HG03066 (cell line): ENCODE results near the gene RNU1-3.
"Not testable (repeated sequence)": the region's sequence is repeated elsewhere in the genome, so short reads cannot be mapped to it uniquely, and the experiment has no call there.

ENCODE experiments used
- ATAC-seq: cut with Tn5 transposase; IDR thresholded peaks from one replicate; pipeline ENCODE4 v1.9.1; 2021; ENCODE audit warnings: low read depth; ENCODE audit not compliant: unreplicated experiment

RNU1-3 gene

DNA sequence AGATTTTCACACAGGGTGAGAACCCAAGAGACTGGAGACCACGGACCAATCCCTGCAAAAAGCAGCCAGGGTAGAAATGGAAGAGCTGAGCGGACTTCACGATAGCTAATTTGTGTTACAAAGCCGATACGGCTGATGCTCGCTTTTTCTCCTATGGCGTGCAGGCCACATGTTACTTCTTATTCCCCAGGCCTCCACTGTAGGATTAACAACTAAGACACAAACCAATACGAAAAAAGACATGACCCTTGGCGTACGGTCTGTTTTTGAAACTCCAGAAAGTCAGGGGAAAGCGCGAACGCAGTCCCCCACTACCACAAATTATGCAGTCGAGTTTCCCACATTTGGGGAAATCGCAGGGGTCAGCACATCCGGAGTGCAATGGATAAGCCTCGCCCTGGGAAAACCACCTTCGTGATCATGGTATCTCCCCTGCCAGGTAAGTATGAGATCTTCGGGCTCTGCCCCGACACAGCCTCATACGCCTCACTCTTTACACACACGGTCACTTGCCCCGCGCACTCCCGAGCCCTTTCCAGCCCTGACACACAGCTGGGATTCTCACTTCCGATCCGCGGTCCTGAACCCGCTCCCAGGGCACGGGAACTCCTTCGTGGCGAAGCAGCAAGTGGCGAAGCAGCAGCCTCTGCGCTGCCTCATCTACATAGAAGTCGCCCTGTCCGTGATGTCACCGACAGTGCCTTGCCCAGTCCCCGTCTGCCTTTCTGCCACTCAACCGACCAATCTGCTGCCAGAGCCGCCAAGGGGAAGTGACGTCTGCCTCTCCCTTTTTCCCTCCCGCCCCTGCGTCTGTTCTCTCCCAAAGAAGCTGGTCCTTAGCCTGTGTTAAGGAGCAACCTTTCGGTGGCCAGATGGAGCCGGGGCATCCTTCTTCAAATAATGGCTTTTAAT is at the start of gene RNU1-3:
Gene RNU1-3, minus strand, starts transcription at position 447 of the 912 bp plus-strand sequence.
- peak; percentile 100 for ATAC-seq

DNA sequence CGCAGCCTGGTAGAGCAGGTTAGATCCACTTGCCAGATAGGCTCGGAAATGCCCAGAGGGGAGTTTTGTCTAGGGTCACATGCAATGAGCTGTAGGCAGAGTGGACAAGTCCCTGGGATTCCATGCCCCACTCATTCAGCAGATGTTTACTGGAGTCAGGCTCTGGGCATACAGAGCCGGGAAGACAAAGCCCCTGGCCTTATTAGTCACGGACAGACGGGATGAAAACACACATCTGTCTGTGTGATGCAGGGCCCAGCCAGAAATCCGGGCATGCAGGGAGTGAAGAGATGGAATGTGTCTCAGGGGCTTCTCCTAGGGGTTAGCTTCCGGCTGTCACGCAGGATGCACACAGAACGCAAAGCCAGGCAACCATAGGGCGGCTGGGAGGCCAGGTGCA is 46.7 kb upstream of the RNU1-3 start:
- not testable (repeated sequence) for ATAC-seq

DNA sequence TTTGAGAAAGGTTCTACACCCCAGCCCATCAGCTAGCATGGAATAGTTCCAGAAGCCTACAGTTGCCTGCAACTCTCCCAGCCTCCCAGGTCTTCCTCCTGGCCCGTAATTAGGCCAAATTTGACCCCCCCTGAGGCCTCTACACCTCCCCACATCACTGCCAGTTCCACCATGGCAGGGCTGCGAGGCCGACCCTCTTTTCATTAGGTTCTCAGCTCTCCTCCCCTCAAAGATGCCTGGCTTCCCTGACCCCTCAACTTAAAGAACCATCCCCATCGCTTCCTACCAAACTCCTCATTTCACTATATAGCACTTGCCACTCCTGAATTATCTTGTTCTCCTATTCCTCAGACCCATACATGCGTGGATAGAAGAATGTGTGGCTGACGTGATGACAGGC is 46.2 kb upstream of the RNU1-3 start:
- ATAC-seq, result not testable (repeated sequence)

- not testable (repeated sequence) for ATAC-seq
These were observed 45.8 kb upstream of the RNU1-3 start for GRCh38 chr1:16712582-16712981.

DNA sequence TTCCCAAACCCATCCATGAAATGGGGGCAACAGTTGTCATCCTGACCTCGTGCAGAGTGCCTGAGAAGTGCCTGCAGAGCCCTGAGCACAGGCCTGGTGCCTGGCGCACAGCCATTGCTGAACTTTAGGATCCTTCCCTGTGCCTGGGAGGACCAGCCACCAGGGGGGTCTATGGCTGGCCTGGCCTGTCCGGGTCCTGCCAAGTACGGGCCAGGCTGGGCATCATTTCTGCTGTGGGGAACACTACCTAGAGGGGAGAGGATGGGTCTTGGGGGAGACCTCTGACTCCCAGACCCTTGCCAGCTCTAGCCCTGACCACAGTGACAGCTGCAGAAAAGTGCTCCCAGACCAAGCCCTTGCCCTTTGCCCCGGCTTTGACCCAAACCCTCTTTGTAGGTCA is 45.4 kb upstream of the RNU1-3 start:
- ATAC-seq, result not testable (repeated sequence)

GRCh38 chr1:16710618-16711017 is 43.9 kb upstream of the RNU1-3 start:
- ATAC-seq, result not testable (repeated sequence)

DNA sequence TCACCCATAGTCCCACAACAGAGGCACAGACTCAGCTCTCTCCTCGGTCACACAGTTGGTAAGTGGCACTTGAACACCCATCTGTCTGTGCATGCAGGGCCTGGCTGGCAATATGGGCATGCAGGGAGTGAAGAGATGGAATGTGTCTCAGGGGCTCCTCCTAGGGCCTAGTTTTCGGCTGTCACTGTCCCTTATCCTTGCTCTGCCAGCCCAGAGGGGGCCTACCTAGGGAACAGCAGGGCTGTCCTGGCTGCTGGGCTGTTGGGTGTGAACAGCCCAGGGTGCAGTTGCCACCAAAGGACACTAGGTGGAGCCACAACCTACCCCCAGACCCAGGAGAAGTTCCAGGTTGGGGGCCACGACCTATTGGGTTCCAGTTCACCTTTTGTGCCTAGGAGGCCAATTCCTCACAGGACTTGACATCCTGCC is 42.9 kb upstream of the RNU1-3 start:
- not testable (repeated sequence) for ATAC-seq

DNA sequence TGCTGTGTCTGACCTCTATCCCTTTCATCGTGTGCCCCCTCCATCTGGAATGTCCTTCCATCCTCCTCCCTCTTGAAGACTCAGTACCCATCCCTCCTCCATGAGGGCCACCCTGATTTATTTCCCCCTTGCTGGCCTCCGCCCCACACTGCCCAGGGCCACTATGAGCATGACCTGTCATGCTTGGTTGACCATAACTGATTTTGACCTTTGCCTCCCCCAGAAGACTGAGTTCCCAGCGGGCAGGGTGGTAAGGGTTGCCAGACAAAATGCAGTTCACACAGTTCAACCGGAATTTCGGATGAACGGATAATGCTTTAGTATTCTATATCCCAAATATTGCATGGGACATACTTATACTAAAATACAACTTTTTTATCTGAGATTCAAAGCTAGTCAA is 42.0 kb upstream of the RNU1-3 start:
- ATAC-seq, result not testable (repeated sequence)

DNA sequence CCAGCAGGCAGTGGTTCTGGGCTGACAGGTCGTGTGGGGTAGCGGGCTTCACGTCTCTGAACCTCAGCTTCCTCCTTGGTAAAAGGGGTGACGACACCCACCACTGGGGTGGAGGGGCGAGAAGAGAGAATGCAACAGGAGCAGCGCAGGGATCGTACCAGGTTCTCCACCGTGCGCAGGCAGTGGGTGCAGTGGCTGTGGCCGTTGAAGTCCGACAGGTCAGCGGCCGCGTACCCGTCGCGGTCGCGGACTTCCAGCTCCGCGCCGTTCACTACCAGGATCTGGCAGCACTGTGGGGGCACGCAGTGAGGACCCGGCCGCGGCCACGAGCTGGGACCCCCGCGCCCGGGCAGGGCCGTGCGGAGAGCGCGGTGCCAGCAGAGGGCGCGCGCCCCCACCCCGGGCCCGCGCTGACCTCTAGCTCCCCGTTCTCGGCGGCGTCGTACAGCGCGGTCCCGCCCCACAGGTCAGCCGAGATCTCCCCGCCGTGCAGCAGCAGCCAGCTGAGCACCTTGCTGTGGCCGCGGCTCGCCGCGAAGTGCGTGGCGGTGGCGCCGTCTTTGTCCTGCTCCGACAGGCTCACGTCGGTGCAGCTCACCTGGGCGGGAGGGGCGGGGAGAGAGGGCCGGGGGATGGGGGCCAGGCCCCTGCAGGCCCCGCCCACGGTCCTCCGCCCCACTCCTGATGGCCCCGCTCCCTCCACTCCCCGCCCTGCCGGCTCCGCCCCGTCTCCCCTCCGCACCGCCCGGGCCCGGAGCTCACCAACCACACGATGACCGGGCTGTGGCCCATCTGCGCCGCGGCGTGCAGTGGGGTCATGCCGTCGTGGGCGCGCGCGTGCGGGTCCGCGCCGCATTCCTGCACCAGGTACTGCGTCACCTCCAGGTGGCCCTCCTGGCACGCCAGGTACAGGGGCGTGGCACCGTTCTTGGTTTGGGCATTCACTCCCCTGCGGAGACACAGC is 40.7 kb upstream of the RNU1-3 start:
- not testable (repeated sequence) for ATAC-seq

DNA sequence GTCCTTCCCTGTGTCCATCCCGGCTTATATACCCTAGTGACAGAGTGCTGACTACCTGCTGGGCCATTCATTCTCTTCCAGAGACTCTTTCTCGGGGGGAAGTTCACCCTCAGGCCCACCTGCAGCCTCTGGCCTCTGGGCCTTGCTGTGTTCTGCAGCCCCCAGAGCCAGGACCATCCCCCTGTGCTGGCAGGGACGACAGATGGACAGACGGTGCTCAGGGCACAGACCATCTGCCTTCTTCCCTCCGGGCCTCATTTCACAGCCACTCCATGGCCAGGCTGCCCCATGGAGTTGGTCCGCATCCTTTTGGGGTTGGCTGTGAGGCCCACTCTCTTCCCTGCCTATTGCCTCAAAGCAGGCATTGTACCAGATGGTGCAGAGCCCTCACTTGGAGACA is 39.6 kb upstream of the RNU1-3 start:
- not testable (repeated sequence) for ATAC-seq

DNA sequence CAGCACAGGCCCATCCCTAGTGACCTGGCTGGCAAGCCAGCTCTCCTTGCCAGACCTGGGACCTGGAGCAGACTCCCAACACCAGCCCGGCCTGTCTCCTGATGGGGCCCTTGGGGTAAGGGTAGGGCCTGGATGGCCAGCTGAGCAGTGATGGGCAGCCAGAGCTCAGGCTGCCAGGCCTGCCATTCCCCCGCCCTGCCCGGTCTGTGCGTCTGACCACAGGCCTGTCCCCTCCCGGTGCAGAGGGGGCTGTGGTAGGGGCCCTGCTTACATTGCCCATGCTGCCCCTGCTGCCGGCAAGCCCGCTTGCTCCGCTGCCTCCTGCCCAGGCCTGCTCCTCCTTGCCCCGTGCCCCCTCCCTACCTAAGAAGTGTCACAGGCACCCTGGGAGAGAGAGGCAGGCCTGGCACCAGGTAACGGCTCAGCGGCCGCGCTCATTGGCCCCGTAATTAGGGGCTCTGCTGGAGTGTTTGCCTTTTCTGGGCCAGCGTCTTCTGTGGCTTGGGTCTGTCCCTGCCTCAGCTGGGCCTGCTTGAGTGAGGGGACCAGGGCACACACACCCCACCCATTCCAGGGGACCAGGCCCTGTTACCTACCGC is 37.9 kb upstream of the RNU1-3 start:
- ATAC-seq, result not testable (repeated sequence)

GRCh38 chr1:16704076-16704475 is 37.3 kb upstream of the RNU1-3 start:
- ATAC-seq, result not testable (repeated sequence)

DNA sequence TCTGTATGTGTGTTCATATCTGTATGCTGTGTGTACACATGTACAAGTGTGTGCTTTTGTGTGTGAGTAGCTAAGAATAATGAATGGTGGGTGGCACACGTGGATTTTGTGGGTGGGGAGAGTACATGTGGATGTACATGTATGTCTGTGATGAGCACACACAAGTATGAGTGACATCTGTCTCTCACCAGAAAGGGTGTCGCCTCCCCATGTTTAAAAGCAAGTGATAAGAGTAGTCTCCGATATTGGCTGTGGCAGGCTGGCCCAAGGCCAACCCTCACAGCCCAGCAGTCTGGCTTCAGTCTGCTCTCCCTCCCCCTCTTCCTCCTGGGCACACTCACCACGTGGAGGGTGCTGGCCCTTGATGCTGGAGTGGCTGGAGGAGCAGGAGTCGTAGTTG is 36.9 kb upstream of the RNU1-3 start:
- ATAC-seq, result not testable (repeated sequence)

DNA sequence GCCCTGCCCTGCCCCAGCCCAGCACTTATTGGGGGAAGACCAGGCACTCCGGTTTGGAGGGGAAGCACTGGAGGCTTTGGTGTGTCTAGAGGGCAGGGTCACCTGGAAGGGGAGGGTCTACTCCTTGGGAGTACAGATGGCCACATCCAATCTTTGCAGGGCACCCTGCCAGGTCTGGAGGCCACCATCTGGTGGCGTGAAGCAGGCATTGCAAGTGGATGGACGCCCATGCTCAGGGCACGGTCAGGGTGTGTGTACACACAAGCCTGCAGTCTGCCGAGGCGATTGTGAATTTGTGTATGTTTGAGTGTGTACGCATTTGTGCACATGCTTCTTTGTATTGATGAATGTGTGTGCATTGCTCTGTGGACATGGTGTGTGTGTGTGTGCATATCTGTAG is 36.4 kb upstream of the RNU1-3 start:
- not testable (repeated sequence) for ATAC-seq

DNA sequence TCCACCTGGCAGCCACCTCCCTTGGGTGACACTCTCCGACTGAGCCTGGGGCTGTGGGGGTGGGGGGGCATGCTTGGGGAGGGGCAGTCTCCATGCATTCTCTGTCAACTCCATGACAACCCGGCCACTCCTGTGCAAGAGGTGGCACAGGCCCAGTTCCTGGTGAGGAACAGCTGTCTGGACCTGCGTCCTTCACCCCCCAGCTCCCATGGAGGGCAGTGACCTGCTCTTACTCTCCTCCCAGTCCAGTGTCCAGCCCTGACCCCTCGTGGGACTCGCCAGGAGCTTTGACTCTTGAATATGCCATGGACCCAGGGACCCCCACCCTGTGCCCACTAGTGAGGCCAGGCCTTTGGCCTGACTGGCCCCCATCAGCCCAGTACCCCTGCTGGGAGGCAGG is 35.5 kb upstream of the RNU1-3 start:
- ATAC-seq, result not testable (repeated sequence)

DNA sequence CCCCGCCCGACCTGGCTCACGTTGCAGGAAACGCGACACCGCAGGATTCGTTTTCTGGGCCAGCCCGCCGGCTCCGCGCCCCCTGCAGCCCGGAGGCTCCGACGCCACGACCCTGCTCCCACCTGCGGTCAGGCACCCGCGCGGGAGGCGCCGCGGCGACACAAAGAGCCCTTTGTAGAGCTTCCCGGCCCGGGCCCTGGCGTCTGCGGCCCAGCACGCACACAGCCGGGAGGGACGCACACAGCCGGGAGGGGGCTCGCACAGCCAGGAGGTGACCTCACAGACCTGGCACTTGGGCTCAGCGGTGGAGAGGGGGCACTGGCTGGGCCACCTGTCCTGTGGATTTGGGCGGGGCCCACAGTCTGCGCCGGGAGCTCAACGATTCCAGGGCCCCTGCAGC is 34.4 kb upstream of the RNU1-3 start:
- ATAC-seq, result not testable (repeated sequence)

DNA sequence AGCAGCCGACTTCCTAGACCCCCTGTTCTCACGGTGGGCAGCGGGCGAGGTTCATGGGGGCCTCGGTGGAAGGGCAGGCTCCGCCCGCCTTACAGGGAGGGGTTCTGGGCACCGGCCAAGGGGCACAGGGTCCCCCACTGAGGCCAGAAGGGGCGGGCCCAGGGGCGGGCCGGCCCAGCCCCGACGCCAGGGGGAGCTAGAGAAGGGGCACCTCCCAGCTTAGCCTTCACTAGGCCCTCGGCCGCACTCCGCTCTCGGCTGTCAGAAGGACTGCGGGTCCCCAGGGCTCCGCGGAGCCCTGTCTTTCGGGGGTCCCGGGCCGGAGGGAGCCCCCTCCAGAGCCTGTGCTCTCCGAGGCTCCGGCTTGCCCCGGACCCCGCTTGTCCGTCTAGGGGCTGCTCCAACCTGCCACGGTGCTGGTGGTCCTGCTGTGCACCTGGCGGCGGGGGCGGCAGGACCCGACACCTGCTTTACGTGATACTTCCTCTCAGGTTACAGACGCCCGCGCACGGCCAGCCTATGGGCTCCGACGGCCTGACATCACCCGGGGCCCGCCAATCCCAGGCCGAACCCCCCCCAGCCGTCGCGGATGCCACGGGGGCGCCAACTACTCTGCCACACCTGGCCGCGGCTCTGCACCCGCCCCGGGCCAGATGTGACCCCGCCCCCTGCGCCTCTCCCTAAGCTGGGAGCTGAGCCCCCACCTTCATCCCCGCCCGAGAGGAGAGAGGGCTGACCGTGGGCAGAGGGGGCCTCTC is 33.6 kb upstream of the RNU1-3 start:
- ATAC-seq, result not testable (repeated sequence)

GRCh38 chr1:16699440-16699839 is 32.7 kb upstream of the RNU1-3 start:
- ATAC-seq, result not testable (repeated sequence)

DNA sequence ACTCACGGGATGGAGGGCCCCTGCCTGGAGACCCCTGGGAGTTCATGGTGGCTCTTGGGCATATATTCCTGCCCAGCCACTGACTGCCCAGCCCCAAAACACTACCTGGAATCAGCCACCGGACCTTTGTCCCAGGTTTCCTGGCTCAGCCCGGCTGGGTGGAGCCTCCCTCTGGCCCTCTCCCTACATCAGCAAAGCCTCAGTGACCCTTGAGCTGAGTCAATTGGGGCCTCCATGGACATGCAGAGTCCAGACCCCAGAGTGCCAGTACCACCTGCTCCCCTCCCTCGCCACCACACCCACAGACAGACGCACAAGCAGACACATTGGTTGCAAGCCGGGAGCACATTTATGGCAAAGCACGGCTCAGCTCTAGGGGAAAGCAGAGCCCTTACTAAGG is 30.4 kb upstream of the RNU1-3 start:
- not testable (repeated sequence) for ATAC-seq
